AG04449 (cell line): ENCODE measurements around the gene C15orf40.

Experiments
- CTCF ChIA-PET: fragments of 350-600 bp; formaldehyde crosslinking; extraction: SDS; loops from one replicate; lab custom pipeline; 2021; ENCODE audit warnings: antibody characterized with exemption; lab: Yijun Ruan, JAX
- POLR2A ChIA-PET: fragments of 400-600, 350-600 bp; formaldehyde crosslinking; extraction: SDS; loops from one replicate; lab custom pipeline; 2020; ENCODE audit warnings: antibody characterized with exemption, inconsistent platforms; lab: Yijun Ruan, JAX
- DNase-seq: peaks from one replicate; pipeline ENCODE4 v3.0.0-alpha.2; 2010; ENCODE audit warnings: low read depth, low spot score
- H3K4me3 ChIP-seq: 2 replicates; pipeline ENCODE4 v1.5.1; 2011; ENCODE audit warnings: low read depth, mild to moderate bottlenecking, control low read depth, low read length
- CTCF ChIP-seq: IDR thresholded peaks from one replicate; pipeline ENCODE4 v1.5.1; 2011; ENCODE audit warnings: mild to moderate bottlenecking, moderate library complexity, low read length, control low read depth, inconsistent platforms; ENCODE audit not compliant: insufficient read depth; ENCODE audit errors: missing control alignments

Gene C15orf40

GRCh38 chr15:82977076-82977475 is 34.4 kb downstream of the C15orf40 start:
- ChIA-PET CTCF (no interaction called here), POLR2A (no interaction called here)
- no peak overlapping the region for H3K4me3 ChIP-seq
- TF ChIP-seq CTCF, result no peak
- DNase-seq, result no peak

GRCh38 chr15:82972990-82973389 is 38.4 kb downstream of the C15orf40 start:
- ChIA-PET CTCF (interaction anchor here (1.4 kb wide), 1 partner anchor 27 kb away, joined by 5 read pairs; no protein-coding TSS in a partner anchor), POLR2A (no interaction called here)
- no peak for DNase-seq
- TF ChIP-seq CTCF, result no peak
- no peak overlapping the region for H3K4me3 ChIP-seq

GRCh38 chr15:82971218-82971984 is 40.0 kb downstream of the C15orf40 start:
- CTCF ChIA-PET, result interaction anchor here (1.2 kb wide), 1 partner anchor 16 kb away, joined by 3 read pairs; no protein-coding TSS in a partner anchor
- TF ChIP-seq CTCF, result no peak
- POLR2A ChIA-PET, result no interaction called here
- no peak for DNase-seq
- no peak overlapping the region for H3K4me3 ChIP-seq

GRCh38 chr15:82970696-82971095 is 40.7 kb downstream of the C15orf40 start:
- POLR2A ChIA-PET, result no interaction called here
- CTCF ChIA-PET, result no interaction called here
- DNase-seq, result no peak
- no peak overlapping the region for H3K4me3 ChIP-seq
- TF ChIP-seq CTCF, result no peak

- H3K4me3 ChIP-seq, result no peak overlapping the region
- DNase-seq, result no peak
- POLR2A ChIA-PET, result no interaction called here
- TF ChIP-seq CTCF, result no peak
- CTCF ChIA-PET, result no interaction called here
Observed at GRCh38 chr15:82970078-82970686, 41.3 kb downstream of the C15orf40 start.

GRCh38 chr15:82969353-82969752 is 42.1 kb downstream of the C15orf40 start:
- ChIA-PET CTCF (interaction anchor here (1.0 kb wide), 1 partner anchor 41 kb away, joined by 3 read pairs; no protein-coding TSS in a partner anchor), POLR2A (no interaction called here)
- no peak for TF ChIP-seq CTCF
- H3K4me3 ChIP-seq, result no peak overlapping the region
- no peak for DNase-seq
